PC-3 (cell line): ENCODE data around the gene ATP5PB. TPM values are rescaled to one million over a fixed set of nuclear protein-coding genes. Genes with fewer than 3 reads are reported as not detected.

Experiments used
- ATAC-seq: fragments of 200-7000 bp; cut with Tn5 transposase; 2 replicates; pipeline ENCODE4 v1.9.1; 2020; ENCODE audit warnings: mild to moderate bottlenecking, moderate library complexity
- BruUV-seq: library from RNA; stranded (reverse); fragments of 400-500 nt; replicated peaks from 2 replicates; lab custom pipeline; 2021; lab: Mats Ljungman, UMichigan
- CTCF ChIA-PET: fragments of 300-600 bp; sonication (Branson Sonifier 250); formaldehyde crosslinking; loops from one replicate; lab custom pipeline; 2022; ENCODE audit warnings: antibody characterized with exemption; lab: Charles Lee
- POLR2A ChIA-PET: fragments of 300-600 bp; sonication (Branson Sonifier 250); formaldehyde crosslinking; loops from one replicate; lab custom pipeline; 2022; ENCODE audit warnings: antibody characterized with exemption; ENCODE audit not compliant: unreplicated experiment; lab: Charles Lee
- DNase-seq: peaks from one replicate; pipeline ENCODE4 v3.0.0-alpha.2; 2015
- H2AFZ ChIP-seq: fragments of 300-600 bp; sonication (generic); 2 replicates; pipeline ENCODE4 v1.6.0; 2016; ENCODE audit warnings: antibody characterized with exemption, low read length
- H3F3A ChIP-seq: fragments of 300-600 bp; sonication (generic); one replicate; pipeline ENCODE4 v1.6.0; 2017; ENCODE audit warnings: antibody characterized with exemption, low read length, control low read depth, mild to moderate bottlenecking; ENCODE audit not compliant: unreplicated experiment
- H3K27ac ChIP-seq: fragments of 300-600 bp; sonication (generic); 2 replicates; pipeline ENCODE4 v1.5.1; 2016; ENCODE audit warnings: mild to moderate bottlenecking, low read length
- H3K27me3 ChIP-seq: fragments of 300-600 bp; sonication (generic); 2 replicates; pipeline ENCODE4 v1.6.1; 2016; ENCODE audit warnings: low read length, mixed read lengths
- H3K36me3 ChIP-seq: fragments of 300-600 bp; sonication (generic); 2 replicates; pipeline ENCODE4 v1.6.1; 2016; ENCODE audit warnings: low read depth, mixed run types, low read length, mixed read lengths
- H3K4me1 ChIP-seq: fragments of 300-600 bp; sonication (generic); 2 replicates; pipeline ENCODE4 v1.5.1; 2016; ENCODE audit warnings: low read length; ENCODE audit not compliant: insufficient read depth
- H3K4me2 ChIP-seq: fragments of 300-600 bp; sonication (generic); 2 replicates; pipeline ENCODE4 v1.6.0; 2016; ENCODE audit warnings: low read length
- H3K4me3 ChIP-seq: fragments of 300-600 bp; sonication (generic); 2 replicates; pipeline ENCODE4 v1.5.1; 2016; ENCODE audit warnings: mild to moderate bottlenecking, low read length, mixed read lengths
- H3K79me2 ChIP-seq: fragments of 300-600 bp; sonication (generic); 2 replicates; pipeline ENCODE4 v1.6.1; 2017; ENCODE audit warnings: low read length, mixed read lengths
- H3K9ac ChIP-seq: fragments of 300-600 bp; sonication (generic); 2 replicates; pipeline ENCODE4 v1.6.0; 2016; ENCODE audit warnings: mild to moderate bottlenecking, low read length
- H3K9me2 ChIP-seq: fragments of 300-600 bp; sonication (generic); replicated peaks from 2 replicates; pipeline ENCODE4 v1.6.1; 2016; ENCODE audit warnings: mixed run types, low read length, mixed read lengths
- H3K9me3 ChIP-seq: fragments of 300-600 bp; sonication (generic); 2 replicates; pipeline ENCODE4 v1.6.1; 2016; ENCODE audit warnings: low read length, mixed read lengths
- H4K20me1 ChIP-seq: fragments of 300-600 bp; sonication (generic); 2 replicates; pipeline ENCODE4 v1.6.1; 2016; ENCODE audit warnings: low read length, mixed read lengths
- CTCF ChIP-seq: fragments of 300-600 bp; sonication (generic); conservative IDR thresholded peaks from 2 replicates; pipeline ENCODE4 v1.5.1; 2017; ENCODE audit warnings: antibody characterized with exemption, low read depth, mild to moderate bottlenecking, low read length
- EZH2 ChIP-seq: fragments of 300-600 bp; sonication (generic); IDR thresholded peaks from one replicate; pipeline ENCODE4 v1.6.1; 2017; ENCODE audit warnings: antibody characterized with exemption, mild to moderate bottlenecking, low read length; ENCODE audit not compliant: unreplicated experiment
- EZH2phosphoT487 ChIP-seq: fragments of 300-600 bp; sonication (generic); IDR thresholded peaks from 2 replicates; pipeline ENCODE4 v1.6.1; 2018; ENCODE audit warnings: mild to moderate bottlenecking, antibody characterized with exemption, low read length, borderline replicate concordance
- intact Hi-C: fragments of 100-400 bp; cut with micrococcal nuclease; formaldehyde crosslinking; loops from 2 replicates; pipeline ENCODE4 v1.9.0; 2023
- total RNA-seq: library from RNA; depleted of rRNA; stranded (reverse); fragments of >200 nt; gene quantifications from 2 replicates; pipeline ENCODE4 v1.2.3, GENCODE V29; 2014

The ATP5PB gene
- total RNA-seq, 1 experiment from 2014 or later: 612 TPM

GRCh38 chr1:111499026-111499785, 49.9 kb downstream of the ATP5PB start:
- H3K9me3 ChIP-seq: no peaks in the 10 kb centered on the region
- H2AFZ ChIP-seq: no peak overlapping the region
- H3K36me3 ChIP-seq: no peaks in the 10 kb centered on the region
- H3K27ac ChIP-seq: no peak overlapping the region
- no peak overlapping the region for H3K4me3 ChIP-seq
- H3K4me1 ChIP-seq: no peaks in the 10 kb centered on the region
- no peaks in the 10 kb centered on the region for H3K79me2 ChIP-seq
- intact Hi-C loops: no loop called here
- no peak for DNase-seq
- TF ChIP-seq EZH2phosphoT487 (no peak), CTCF (no peak), EZH2 (no peak)
- ATAC-seq: no peak
- H3K9me2 ChIP-seq: no peaks in the 10 kb centered on the region
- POLR2A ChIA-PET: no interaction called here
- no peaks in the 10 kb centered on the region for H4K20me1 ChIP-seq
- BruUV-seq: no TSS peak
- no peaks in the 10 kb centered on the region for H3F3A ChIP-seq
- CTCF ChIA-PET: interaction anchor here (0.6 kb wide), 1 partner anchor 83 kb away, joined by 3 read pairs; no protein-coding TSS in a partner anchor
- H3K4me2 ChIP-seq: no peak overlapping the region
- H3K9ac ChIP-seq: no peak overlapping the region
- 0 out of 2 replicates have a peak, but pooled peaks cover under 1% of the 10 kb centered on the region for H3K27me3 ChIP-seq

- no peak for TF ChIP-seq EZH2phosphoT487
- no peak for TF ChIP-seq CTCF
- TF ChIP-seq EZH2: no peak
- ChIA-PET CTCF (no interaction called here), POLR2A (no interaction called here)
- Histone ChIP-seq H3K4me3 (no peak overlapping the region), H3K4me1 (no peaks in the 10 kb centered on the region), H3K36me3 (no peaks in the 10 kb centered on the region), H3K27ac (no peak overlapping the region), H3K9me2 (no peaks in the 10 kb centered on the region), H3K27me3 (no peaks in the 10 kb centered on the region), H4K20me1 (no peaks in the 10 kb centered on the region), H2AFZ (no peak overlapping the region), H3K4me2 (no peak overlapping the region), H3K9ac (no peak overlapping the region), H3K9me3 (no peaks in the 10 kb centered on the region), H3K79me2 (no peaks in the 10 kb centered on the region), H3F3A (no peaks in the 10 kb centered on the region)
- intact Hi-C loops: no loop called here
- DNase-seq: no peak
- BruUV-seq: no TSS peak
- no peak for ATAC-seq
Observed at GRCh38 chr1:111501645-111502044, 52.4 kb downstream of the ATP5PB start.

GRCh38 chr1:111503585-111504060, 54.4 kb downstream of the ATP5PB start, which contains the start of the genes ADORA3 and TMIGD3:
Gene ADORA3, minus strand, starts transcription at chr1:111503633. Its CDS starts 279 bp downstream, at chr1:111503354.
Gene TMIGD3, minus strand, starts transcription at chr1:111503633. Its CDS starts 279 bp downstream, at chr1:111503354.
- Histone ChIP-seq H4K20me1 (no peaks in the 10 kb centered on the region), H3K36me3 (no peaks in the 10 kb centered on the region), H3K9me3 (no peaks in the 10 kb centered on the region), H3K4me1 (peaks cover 12% of the 10 kb centered on the region), H3K9me2 (no peaks in the 10 kb centered on the region), H2AFZ (no peak within 1 kb of the TSS), H3F3A (no peaks in the 10 kb centered on the region), H3K4me2 (no peak within 1 kb of the TSS), H3K27ac (no peak within 1 kb of the TSS), H3K27me3 (no peaks in the 10 kb centered on the region), H3K79me2 (no peaks in the 10 kb centered on the region), H3K9ac (no peak within 1 kb of the TSS), H3K4me3 (no peak within 1 kb of the TSS)
- no peak for DNase-seq
- intact Hi-C loops: no loop called here
- BruUV-seq: no TSS peak
- ATAC-seq: no peak
- POLR2A ChIA-PET: no interaction called here
- TF ChIP-seq EZH2 (no peak), CTCF (no peak), EZH2phosphoT487 (no peak)
- CTCF ChIA-PET: no interaction called here
